Stimulated activated CD8-positive, alpha-beta memory T cell treated with anti-CD3 and anti-CD28 coated beads, Interleukin-4, amount 100 ng/mL, for 24 hours (primary cell): ENCODE measurements around the gene SEMA3E.

Source experiments
- DNase-seq: peaks from one replicate; pipeline ENCODE4 v3.0.0-alpha.2; 2020; ENCODE audit warnings: low read depth

Gene SEMA3E

GRCh38 chr7:83640731-83641537 lies 8.0 kb downstream of the SEMA3E start:
- DNase-seq, result no peak

DNA sequence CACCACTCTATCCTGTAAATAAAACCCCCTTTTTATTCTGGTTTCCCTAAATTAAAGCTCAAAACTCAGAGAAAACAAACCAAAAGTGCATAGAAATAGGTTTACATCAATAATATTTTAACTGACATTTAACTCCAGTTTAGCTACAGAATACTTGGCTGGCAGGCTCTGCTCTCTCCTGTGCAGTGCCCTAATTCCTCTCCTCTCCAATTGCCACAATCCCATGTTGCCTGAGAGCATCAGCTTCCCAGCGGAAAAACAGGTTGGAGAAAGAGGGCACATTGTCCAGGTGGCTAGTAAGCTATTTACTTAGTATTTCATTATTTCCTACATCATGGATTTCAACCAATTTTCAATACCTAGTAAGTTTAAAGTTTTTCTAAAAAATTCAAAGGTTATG lies 8.7 kb downstream of the SEMA3E start:
- no peak for DNase-seq

- no peak for DNase-seq
Observed at GRCh38 chr7:83633516-83633915, 15.4 kb downstream of the SEMA3E start.

- DNase-seq, result no peak
Observed at GRCh38 chr7:83629117-83629880, 19.6 kb downstream of the SEMA3E start.

- no peak for DNase-seq
Observed at GRCh38 chr7:83617858-83618257, 31.1 kb downstream of the SEMA3E start.

- no peak for DNase-seq
Observed at GRCh38 chr7:83614112-83614511, 34.8 kb downstream of the SEMA3E start.

DNA sequence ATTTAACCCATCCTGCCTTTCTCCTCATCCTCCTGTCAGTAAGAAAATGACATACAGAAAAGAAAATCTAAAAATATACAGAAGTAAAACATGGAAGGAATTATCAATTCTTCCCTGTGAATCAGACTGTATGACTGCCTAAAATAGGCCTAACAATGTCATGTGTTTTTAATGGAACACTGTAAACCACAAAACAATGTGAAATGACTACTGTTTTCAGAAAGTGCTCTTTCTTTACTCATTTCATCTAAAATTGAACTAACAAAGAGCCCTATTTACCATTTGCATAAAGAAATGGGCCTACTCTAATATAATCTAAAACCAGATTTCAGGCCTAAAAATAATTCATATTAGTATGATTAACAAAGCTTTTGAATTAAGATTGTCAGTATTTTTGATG lies 35.7 kb downstream of the SEMA3E start:
- no peak for DNase-seq

GRCh38 chr7:83611776-83612175 lies 37.2 kb downstream of the SEMA3E start:
- no peak for DNase-seq

- DNase-seq, result no peak
Observed at GRCh38 chr7:83610649-83611304, 38.2 kb downstream of the SEMA3E start.

DNA sequence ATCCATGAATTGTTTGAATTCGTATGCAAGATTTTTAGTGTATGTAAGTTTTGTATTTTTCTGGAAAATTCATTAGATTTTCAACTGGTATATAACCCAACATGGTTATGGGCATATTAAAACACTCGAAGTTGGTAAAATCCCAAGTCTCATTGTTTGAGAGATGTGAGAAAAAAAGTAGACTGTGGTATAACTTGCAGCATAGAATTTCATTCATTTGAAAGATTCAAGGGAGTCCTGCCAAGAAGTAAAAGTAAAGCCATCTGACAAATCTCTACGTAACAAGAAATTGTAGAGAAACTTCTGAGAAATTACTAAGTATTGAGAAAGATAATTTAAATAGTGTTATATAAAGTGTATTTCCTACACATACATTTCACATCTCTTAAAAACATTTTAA lies 40.2 kb downstream of the SEMA3E start:
- no peak for DNase-seq

GRCh38 chr7:83603649-83604048 lies 45.3 kb downstream of the SEMA3E start:
- DNase-seq, result no peak

DNA sequence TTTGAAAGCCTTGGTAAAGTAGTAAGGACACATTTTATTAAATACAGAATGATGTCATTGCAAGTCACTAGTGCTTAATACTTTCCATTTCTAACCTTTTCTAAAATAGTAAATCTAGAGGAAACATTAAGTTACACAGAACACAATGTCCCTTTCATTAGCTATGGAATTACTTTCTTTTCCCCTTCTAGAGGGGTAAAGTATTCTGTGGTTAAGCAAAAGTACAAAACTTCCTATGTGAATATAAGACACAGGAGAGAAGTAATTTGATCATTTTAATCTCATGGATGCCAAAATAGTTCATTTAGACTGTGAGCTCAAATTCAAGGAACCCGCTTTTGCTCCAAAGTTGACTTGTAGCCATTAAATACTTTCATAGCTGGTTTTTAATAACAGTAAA lies 49.8 kb downstream of the SEMA3E start:
- DNase-seq, result no peak

- no peak for DNase-seq
Observed at GRCh38 chr7:83593921-83594475, 54.9 kb downstream of the SEMA3E start.

- no peak for DNase-seq
Observed at GRCh38 chr7:83588602-83589240, 60.2 kb downstream of the SEMA3E start.

DNA sequence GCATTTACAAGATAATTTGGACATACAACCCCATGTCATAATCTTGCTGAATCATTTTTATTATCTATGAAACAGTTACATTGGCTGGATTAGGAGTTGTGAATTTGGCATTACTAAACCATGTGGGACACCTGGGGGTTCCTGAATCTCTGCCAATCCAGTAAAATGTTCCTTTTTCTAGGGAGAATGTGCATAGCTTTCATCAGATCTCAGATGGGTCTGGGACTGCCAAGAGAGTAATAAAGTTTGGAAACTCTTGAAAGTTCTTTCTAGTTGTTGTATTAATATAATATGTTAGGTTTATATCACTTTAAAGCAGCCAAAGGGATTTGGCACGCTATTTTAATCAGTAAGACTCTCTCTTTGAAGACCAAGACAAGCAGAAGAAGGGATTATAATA lies 62.7 kb downstream of the SEMA3E start:
- no peak for DNase-seq

DNA sequence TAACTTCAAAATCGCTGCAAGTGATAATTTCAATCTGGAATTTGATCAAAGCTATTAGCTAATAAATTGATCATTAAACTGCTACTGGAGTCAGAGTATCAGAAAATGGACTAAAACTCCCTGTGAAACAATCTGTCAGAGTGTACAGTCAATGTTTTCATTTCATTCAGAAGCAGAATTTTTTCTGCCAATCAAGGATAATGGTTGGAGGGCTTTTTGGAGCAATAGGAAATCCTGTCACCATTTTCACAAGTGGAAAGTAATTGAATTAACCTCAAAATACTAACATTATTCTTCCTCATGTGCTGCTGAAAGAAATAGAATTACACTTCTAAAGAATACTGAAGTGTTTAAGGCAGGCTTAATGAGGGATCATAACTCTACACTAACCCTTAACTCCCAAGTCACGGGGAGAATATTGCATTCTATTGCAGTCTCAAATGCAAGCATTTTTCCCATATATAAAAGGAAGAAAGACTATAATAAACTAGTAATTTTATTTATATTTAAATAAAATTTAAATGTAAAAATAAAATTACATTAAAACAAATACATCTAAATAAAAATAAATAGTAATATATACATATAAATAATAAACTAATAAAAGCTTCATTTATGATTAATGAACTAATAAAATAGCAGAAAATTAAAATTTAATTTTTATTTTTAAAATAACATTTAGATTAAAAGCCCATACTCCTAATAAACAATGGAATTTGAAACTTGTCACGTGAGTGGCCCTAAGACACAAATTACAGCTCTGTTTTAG lies 67.1 kb downstream of the SEMA3E start:
- DNase-seq, result no peak

DNA sequence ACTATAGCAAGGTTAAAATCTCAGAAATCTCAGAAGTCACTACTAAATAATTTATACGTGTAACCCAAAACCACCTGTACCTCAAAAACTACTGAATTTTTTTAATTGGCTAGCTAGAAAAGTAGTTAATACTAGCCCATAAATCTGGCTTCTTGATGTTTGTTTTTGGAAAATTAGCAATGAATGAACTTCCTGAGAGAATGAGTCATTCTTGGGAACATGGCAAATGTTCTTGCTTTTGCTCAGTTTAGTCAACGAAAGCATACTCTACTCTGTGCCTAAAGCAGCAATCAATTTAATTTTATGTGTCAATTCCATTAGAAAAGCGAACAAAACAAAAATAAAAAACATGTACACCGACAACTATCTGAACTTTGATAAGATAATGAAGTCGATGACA lies 69.2 kb downstream of the SEMA3E start:
- DNase-seq, result no peak

DNA sequence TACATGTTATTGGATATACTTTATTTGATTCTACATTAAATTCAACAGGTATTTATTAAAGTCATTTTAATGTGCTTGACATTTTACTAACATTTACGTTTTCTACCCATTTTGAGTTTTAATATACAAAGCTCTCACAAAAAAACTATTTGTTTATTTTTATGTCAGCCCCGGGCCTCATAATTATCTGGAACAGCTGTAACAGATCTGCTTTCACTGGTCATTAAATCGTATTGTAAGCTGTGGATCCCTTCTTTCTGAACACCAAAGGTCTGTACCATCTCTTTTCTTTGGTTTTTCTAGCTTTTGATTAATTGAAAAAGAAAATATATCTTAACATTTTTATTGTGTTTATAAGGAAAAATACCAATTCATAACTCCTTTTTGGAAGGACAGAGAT lies 73.5 kb downstream of the SEMA3E start:
- DNase-seq, result no peak

DNA sequence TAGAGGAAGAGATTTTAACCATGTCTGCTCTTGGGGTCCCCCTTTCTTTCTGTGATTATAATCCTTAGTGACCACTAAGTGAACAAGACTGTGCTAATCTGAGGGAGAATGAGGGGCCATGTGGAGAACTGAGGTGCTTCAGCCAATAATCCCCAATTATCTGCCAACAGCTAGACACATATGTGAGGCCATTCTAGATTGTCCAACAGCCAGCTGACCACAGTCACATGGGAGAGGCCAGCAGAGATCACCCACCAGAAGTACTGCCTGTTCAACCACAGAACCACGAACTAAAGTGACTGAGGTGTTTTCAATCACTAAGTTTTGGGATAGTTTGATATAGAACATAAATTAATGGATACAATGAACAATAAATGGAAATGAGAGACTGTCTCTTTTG lies 74.3 kb downstream of the SEMA3E start:
- no peak for DNase-seq

DNA sequence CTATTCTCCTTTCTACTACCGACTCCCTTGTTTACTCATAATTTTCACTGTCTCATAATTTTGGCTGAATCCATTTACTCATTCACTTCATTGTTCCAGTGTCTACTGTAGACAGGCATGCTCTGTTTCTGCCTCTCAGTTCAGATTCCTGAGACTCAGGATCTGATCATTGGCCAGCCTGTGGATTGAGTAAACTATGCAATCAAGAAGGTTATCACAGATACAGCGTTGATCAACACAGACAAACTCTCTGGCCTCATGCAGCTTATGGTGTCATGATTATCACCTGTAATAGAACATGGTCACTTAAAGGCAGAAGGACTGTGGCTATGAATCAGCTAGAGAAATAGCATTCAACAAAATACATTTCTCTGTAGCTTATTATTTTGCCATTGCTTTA lies 86.0 kb downstream of the SEMA3E start:
- no peak for DNase-seq

DNA sequence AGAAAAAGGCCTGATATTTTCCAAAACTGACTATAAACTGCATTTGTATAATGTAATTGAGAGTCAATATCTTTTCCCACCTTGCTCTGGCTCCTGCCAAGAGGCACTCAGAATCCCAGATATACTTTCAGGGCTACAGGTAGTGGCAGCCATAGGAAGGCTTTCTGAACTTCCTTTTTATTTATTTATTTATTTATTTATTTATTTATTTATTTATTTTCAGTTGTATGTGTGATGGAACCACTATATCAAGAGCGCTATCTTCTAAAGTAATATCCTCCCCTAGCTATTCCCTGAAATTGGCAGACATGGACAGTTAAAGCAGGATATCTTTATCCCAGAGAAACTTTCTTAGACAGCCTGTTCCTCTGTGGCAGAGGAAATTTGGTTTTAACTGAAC lies 86.7 kb downstream of the SEMA3E start:
- no peak for DNase-seq
